ENCODE data around the gene WDR5.

- TF ChIP-seq ZNF138 (CRISPR knock-in tag; conservative IDR thresholded peaks at IDR 0.05) (no peak), ZNF317 (CRISPR knock-in tag; IDR thresholded peaks at IDR 0.05; ENCODE audit: borderline replicate concordance, low read depth) (no peak), ZNF423 (CRISPR knock-in tag; IDR thresholded peaks at IDR 0.05) (no peak), ZBTB21 (CRISPR knock-in tag; IDR thresholded peaks at IDR 0.05; ENCODE audit: borderline replicate concordance) (no peak), SMAD4 (CRISPR knock-in tag; IDR thresholded peaks at IDR 0.05) (no peak), ZNF263 (CRISPR knock-in tag; IDR thresholded peaks at IDR 0.05; ENCODE audit: low read depth) (no peak), GABPB1 (CRISPR knock-in tag; IDR thresholded peaks at IDR 0.05) (no peak), NR3C1 (CRISPR knock-in tag; conservative IDR thresholded peaks at IDR 0.05; ENCODE audit: low read depth) (no peak), FOXP1 (CRISPR knock-in tag; IDR thresholded peaks at IDR 0.05; ENCODE audit: borderline replicate concordance) (no peak), STAT6 (CRISPR knock-in tag; conservative IDR thresholded peaks at IDR 0.05; ENCODE audit: low read depth) (no peak)
- TF ChIP-seq, protein P1, sequence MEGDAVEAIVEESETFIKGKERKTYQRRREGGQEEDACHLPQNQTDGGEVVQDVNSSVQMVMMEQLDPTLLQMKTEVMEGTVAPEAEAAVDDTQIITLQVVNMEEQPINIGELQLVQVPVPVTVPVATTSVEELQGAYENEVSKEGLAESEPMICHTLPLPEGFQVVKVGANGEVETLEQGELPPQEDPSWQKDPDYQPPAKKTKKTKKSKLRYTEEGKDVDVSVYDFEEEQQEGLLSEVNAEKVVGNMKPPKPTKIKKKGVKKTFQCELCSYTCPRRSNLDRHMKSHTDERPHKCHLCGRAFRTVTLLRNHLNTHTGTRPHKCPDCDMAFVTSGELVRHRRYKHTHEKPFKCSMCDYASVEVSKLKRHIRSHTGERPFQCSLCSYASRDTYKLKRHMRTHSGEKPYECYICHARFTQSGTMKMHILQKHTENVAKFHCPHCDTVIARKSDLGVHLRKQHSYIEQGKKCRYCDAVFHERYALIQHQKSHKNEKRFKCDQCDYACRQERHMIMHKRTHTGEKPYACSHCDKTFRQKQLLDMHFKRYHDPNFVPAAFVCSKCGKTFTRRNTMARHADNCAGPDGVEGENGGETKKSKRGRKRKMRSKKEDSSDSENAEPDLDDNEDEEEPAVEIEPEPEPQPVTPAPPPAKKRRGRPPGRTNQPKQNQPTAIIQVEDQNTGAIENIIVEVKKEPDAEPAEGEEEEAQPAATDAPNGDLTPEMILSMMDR (IDR thresholded peaks at IDR 0.05): no peak
- TF ChIP-seq, protein P2, sequence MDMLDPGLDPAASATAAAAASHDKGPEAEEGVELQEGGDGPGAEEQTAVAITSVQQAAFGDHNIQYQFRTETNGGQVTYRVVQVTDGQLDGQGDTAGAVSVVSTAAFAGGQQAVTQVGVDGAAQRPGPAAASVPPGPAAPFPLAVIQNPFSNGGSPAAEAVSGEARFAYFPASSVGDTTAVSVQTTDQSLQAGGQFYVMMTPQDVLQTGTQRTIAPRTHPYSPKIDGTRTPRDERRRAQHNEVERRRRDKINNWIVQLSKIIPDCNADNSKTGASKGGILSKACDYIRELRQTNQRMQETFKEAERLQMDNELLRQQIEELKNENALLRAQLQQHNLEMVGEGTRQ (CRISPR knock-in tag; IDR thresholded peaks at IDR 0.05): no peak
- TF ChIP-seq, protein P3, sequence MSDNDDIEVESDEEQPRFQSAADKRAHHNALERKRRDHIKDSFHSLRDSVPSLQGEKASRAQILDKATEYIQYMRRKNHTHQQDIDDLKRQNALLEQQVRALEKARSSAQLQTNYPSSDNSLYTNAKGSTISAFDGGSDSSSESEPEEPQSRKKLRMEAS (CRISPR knock-in tag; IDR thresholded peaks at IDR 0.05): no peak
Observed at GRCh38 chr9:134179595-134179917, 43.7 kb downstream of the WDR5 start.
